Kidney capillary endothelial cell (primary cell): Measurements from ENCODE around the gene UBE3B.

Experiments used
- DNase-seq: peaks from one replicate; pipeline ENCODE4 v3.0.0-alpha.2; 2018; ENCODE audit warnings: low spot score

Gene UBE3B

GRCh38 chr12:109573914-109574244 is 96.4 kb downstream of the UBE3B start:
- no peak for DNase-seq

DNA sequence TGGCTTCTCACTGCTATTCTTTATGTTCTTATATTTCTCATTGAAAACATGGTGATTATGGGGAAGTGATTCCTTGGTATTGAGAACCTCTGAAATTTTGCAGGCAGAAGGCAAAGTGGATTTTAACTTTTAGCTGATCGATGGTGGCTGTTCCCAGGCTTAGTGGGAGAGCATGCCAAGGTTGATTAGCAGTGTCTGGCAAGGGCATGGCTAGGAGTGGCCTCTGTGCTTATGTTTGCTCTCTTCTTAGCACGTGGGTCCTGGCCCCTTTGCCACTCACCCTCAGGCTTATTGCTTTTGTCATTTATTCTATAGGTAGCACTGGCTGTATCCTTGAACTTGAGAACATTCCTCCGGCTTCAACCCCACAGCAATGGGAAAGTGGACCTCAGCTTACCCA is 98.2 kb downstream of the UBE3B start:
- DNase-seq, result no peak

GRCh38 chr12:109577311-109577710 is 99.9 kb downstream of the UBE3B start:
- no peak for DNase-seq

DNA sequence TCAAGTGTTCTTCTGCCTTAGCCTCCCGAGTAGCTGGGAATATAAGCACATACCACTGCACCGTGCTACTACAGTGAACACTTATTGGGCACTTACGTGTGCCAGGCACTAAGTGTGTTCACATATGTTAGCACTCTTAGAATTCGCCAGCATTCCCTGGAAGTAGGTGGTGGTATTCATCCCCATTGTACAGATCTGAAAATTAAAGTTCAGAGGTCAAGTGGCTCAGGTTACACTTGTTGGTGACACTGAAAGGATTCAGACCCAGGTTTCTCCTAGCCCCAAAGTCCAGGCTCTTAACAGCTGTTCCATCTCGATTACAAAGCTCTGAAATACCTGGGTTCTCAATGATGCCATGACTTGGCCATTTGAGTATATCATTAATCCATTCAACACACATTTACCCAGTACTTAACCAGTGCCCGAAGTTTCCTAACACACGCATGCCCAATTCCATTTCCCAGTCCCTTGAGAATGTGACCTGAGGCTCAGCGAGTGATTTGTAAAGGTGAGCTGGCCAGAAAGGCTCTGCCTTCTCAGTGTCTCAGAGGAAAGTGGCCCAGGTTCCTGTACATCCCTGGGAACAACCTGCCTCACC is 101.0 kb downstream of the UBE3B start:
- DNase-seq, result no peak

DNA sequence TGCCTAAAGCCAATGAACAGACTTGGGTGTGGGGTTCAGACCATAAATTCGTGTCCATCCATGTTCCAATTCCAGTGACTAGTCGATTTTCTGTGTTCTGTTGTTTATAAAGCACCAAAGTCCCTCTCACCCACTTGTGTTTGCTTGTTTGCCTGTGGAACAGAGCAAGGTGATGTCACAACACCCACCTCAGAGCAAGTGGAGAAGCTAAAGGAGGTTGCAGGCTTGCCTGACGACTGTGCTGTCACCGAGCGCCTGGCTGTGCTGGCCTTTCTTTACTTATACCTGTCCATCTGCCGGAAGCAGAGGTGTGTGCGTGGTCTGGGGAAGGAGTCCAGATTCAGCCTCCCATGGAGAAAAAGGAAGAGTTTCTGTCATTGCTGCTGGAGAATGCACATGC is 102.2 kb downstream of the UBE3B start:
- DNase-seq, result no peak

DNA sequence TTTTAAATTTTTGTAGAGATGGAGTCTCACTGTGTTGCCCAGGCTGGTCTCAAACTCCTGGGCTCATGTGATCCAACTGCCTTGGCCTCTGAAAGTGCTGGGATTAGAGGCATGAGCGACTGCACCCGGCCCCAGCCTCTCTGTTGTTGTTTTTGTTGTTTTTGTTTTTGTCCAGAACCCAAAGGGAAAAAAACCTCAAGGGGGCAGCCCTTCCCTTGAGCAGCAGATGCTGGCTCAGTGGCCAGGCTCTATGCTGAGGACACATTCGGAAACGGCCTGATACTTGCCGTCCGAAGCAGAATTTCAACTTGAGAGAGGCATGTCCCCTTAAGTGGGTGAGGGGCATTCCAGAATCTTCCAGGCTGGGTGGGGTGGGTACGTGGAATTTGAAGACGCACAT is 102.8 kb downstream of the UBE3B start:
- DNase-seq, result no peak

DNA sequence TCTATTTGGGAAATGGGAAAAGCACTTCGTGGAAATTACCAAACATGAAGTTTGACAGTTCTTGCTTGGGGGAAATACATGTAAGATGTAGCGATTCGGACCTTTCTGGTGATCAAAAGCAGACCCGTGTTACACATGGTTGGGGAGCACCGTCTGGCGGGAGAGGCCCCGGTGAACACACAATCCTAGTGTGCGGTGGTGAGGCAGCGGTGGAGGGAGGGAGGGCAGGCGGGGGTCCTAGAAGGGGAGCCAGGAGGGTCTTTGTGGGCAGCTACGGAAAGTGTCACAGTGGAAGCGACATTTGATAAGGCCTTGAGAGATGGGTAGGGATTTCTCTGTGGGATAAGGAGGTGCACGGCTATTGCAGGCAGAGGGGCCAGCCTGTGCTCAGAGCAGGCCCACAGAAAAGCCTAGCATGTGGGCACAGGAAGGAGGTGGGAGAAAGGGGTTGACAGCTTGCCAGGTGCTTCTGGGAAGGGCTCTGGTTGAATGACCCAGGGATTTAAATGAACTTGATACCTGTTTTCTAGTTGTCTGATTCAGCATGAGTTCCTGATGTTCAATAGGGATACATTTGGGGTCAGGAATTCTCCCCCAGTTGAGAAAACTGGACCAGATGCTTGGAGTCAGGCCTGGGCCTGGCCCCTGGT is 103.4 kb downstream of the UBE3B start:
- no peak for DNase-seq

DNA sequence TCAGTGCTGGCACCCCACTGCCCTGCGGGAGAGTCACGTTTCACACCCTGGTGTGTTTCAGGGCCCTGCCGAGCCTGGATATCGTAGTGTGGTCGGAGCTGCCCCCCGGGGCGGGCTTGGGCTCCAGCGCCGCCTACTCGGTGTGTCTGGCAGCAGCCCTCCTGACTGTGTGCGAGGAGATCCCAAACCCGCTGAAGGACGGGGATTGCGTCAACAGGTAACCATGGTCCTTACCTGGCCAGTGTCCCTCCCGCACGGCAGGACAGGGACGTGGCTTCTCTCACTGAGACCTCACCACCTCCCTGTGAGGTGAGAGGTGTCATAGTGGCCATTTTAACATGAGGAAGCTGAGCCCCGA is 103.9 kb downstream of the UBE3B start:
- DNase-seq, result no peak

- no peak for DNase-seq
These were observed 104.4 kb downstream of the UBE3B start for GRCh38 chr12:109581856-109582255.

DNA sequence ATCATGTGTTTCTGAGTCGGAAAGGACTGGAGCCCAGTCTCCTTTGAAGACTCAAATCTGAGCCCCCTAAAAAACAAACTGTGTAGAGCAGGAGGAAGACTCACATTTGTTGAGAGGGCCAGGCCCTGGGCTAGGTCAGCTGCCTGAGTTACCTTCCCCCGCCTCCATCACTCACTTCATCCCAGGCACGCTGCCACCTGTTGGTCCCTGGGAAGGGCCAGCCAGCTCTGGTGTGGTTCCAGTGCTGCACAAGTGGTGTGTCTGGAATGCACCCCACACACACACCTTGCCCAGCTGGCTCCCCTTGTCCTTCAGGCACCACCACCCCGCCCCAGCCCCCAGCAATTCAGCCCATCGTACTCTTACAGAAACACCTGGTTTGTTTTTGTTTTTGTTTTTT is 105.2 kb downstream of the UBE3B start:
- no peak for DNase-seq

- DNase-seq, result no peak
These were observed 106.3 kb downstream of the UBE3B start for GRCh38 chr12:109583733-109584132.
